ENCODE results near the gene ZNF652.
"Not testable (repeated sequence)": the region's sequence is repeated elsewhere in the genome, so short reads cannot be mapped to it uniquely, and the experiment has no call there.

ZNF652 gene

GRCh38 chr17:49286261-49286973, 75.6 kb downstream of the ZNF652 start:
- H2AK5ac ChIP-seq (ENCODE audit: low read length); H3K4ac ChIP-seq (ENCODE audit: low read depth, low read length); H2BK15ac ChIP-seq (replicated peaks; ENCODE audit: low read depth); H3K18ac ChIP-seq (ENCODE audit: low read length); H2BK120ac ChIP-seq (ENCODE audit: low read depth, low read length); H3K4me1 ChIP-seq (ENCODE audit: control insufficient read depth, low read depth, low read length); DNase-seq; H4K5ac ChIP-seq (ENCODE audit: low read length); H3K27ac ChIP-seq (ENCODE audit: low read depth, low read length); H3K9ac ChIP-seq (ENCODE audit: low read length); H2BK5ac ChIP-seq (ENCODE audit: low read length); H3K23ac ChIP-seq (ENCODE audit: low read length); H3K36me3 ChIP-seq (ENCODE audit: control insufficient read depth, insufficient read depth, low read length); H3K79me1 ChIP-seq (ENCODE audit: low read length); H4K8ac ChIP-seq (ENCODE audit: low read depth, low read length); H3K79me2 ChIP-seq (ENCODE audit: control insufficient read depth, insufficient read depth, low read length); H3K4me3 ChIP-seq (ENCODE audit: low read length); H3K27me3 ChIP-seq (ENCODE audit: insufficient read depth, low read length, poor library complexity); H3K4me2 ChIP-seq (ENCODE audit: low read length): not testable (repeated sequence)
- WGBS (ENCODE audit: extremely low coverage, insufficient coverage, low lambda C conversion rate), result no CpG with 5 or more reads among the region's 24 CpGs
- peak overlapping the region; percentile 25 for H3K56ac ChIP-seq (ENCODE audit: low read length)

- Histone ChIP-seq H3K4me3 (ENCODE audit: low read length) (no peak overlapping the region), H3K4me2 (ENCODE audit: low read length) (no peak overlapping the region), H2BK15ac (replicated peaks; ENCODE audit: low read depth) (no peak overlapping the region), H4K8ac (ENCODE audit: low read depth, low read length) (no peak overlapping the region), H3K18ac (ENCODE audit: low read length) (no peak overlapping the region), H3K56ac (ENCODE audit: low read length) (no peak overlapping the region), H3K79me2 (ENCODE audit: control insufficient read depth, insufficient read depth, low read length) (no peaks in the 10 kb centered on the region), H3K36me3 (ENCODE audit: control insufficient read depth, insufficient read depth, low read length) (no peaks in the 10 kb centered on the region), H2BK120ac (ENCODE audit: low read depth, low read length) (no peak overlapping the region), H3K23ac (ENCODE audit: low read length) (no peak overlapping the region), H3K79me1 (ENCODE audit: low read length) (no peaks in the 10 kb centered on the region), H3K4ac (ENCODE audit: low read depth, low read length) (no peak overlapping the region), H4K5ac (ENCODE audit: low read length) (no peak overlapping the region), H3K27me3 (ENCODE audit: insufficient read depth, low read length, poor library complexity) (no peaks in the 10 kb centered on the region), H2BK5ac (ENCODE audit: low read length) (no peak overlapping the region), H2AK5ac (ENCODE audit: low read length) (no peak overlapping the region), H3K4me1 (ENCODE audit: control insufficient read depth, low read depth, low read length) (no peaks in the 10 kb centered on the region), H3K27ac (ENCODE audit: low read depth, low read length) (no peak overlapping the region), H3K9ac (ENCODE audit: low read length) (no peak overlapping the region)
- DNase-seq, result peak; percentile 55
- no CpG with 5 or more reads among the region's 6 CpGs for WGBS (ENCODE audit: extremely low coverage, insufficient coverage, low lambda C conversion rate)
Observed at GRCh38 chr17:49285716-49286115, 76.3 kb downstream of the ZNF652 start.

GRCh38 chr17:49280918-49281317, 81.1 kb downstream of the ZNF652 start:
- no peak overlapping the region for H3K27ac ChIP-seq (ENCODE audit: low read depth, low read length)
- H3K4ac ChIP-seq (ENCODE audit: low read depth, low read length), result no peak overlapping the region
- no peak for DNase-seq
- no peak overlapping the region for H4K5ac ChIP-seq (ENCODE audit: low read length)
- no peak overlapping the region for H2BK15ac ChIP-seq (replicated peaks; ENCODE audit: low read depth)
- no peak overlapping the region for H3K9ac ChIP-seq (ENCODE audit: low read length)
- no peak overlapping the region for H3K23ac ChIP-seq (ENCODE audit: low read length)
- H3K27me3 ChIP-seq (ENCODE audit: insufficient read depth, low read length, poor library complexity), result no peaks in the 10 kb centered on the region
- no peaks in the 10 kb centered on the region for H3K36me3 ChIP-seq (ENCODE audit: control insufficient read depth, insufficient read depth, low read length)
- no peaks in the 10 kb centered on the region for H3K79me1 ChIP-seq (ENCODE audit: low read length)
- no peak overlapping the region for H2BK120ac ChIP-seq (ENCODE audit: low read depth, low read length)
- H3K18ac ChIP-seq (ENCODE audit: low read length), result no peak overlapping the region
- no peak overlapping the region for H2AK5ac ChIP-seq (ENCODE audit: low read length)
- H2BK5ac ChIP-seq (ENCODE audit: low read length), result no peak overlapping the region
- H3K4me1 ChIP-seq (ENCODE audit: control insufficient read depth, low read depth, low read length), result no peaks in the 10 kb centered on the region
- H3K56ac ChIP-seq (ENCODE audit: low read length), result no peak overlapping the region
- no peak overlapping the region for H4K8ac ChIP-seq (ENCODE audit: low read depth, low read length)
- no peaks in the 10 kb centered on the region for H3K79me2 ChIP-seq (ENCODE audit: control insufficient read depth, insufficient read depth, low read length)
- no CpG with 5 or more reads among the region's 4 CpGs for WGBS (ENCODE audit: extremely low coverage, insufficient coverage, low lambda C conversion rate)
- no peak overlapping the region for H3K4me3 ChIP-seq (ENCODE audit: low read length)
- H3K4me2 ChIP-seq (ENCODE audit: low read length), result no peak overlapping the region

GRCh38 chr17:49280061-49280460, 82.0 kb downstream of the ZNF652 start:
- no peak for DNase-seq
- no CpG with 5 or more reads among the region's 5 CpGs for WGBS (ENCODE audit: extremely low coverage, insufficient coverage, low lambda C conversion rate)
- Histone ChIP-seq H3K79me2 (ENCODE audit: control insufficient read depth, insufficient read depth, low read length) (no peaks in the 10 kb centered on the region), H3K4ac (ENCODE audit: low read depth, low read length) (no peak overlapping the region), H3K18ac (ENCODE audit: low read length) (no peak overlapping the region), H2BK120ac (ENCODE audit: low read depth, low read length) (no peak overlapping the region), H3K36me3 (ENCODE audit: control insufficient read depth, insufficient read depth, low read length) (no peaks in the 10 kb centered on the region), H3K27ac (ENCODE audit: low read depth, low read length) (no peak overlapping the region), H2BK5ac (ENCODE audit: low read length) (no peak overlapping the region), H3K9ac (ENCODE audit: low read length) (no peak overlapping the region), H3K4me3 (ENCODE audit: low read length) (no peak overlapping the region), H4K5ac (ENCODE audit: low read length) (no peak overlapping the region), H3K4me2 (ENCODE audit: low read length) (no peak overlapping the region), H3K4me1 (ENCODE audit: control insufficient read depth, low read depth, low read length) (no peaks in the 10 kb centered on the region), H3K27me3 (ENCODE audit: insufficient read depth, low read length, poor library complexity) (no peaks in the 10 kb centered on the region), H2AK5ac (ENCODE audit: low read length) (no peak overlapping the region), H3K79me1 (ENCODE audit: low read length) (no peaks in the 10 kb centered on the region), H4K8ac (ENCODE audit: low read depth, low read length) (no peak overlapping the region), H3K23ac (ENCODE audit: low read length) (no peak overlapping the region), H3K56ac (ENCODE audit: low read length) (no peak overlapping the region), H2BK15ac (replicated peaks; ENCODE audit: low read depth) (no peak overlapping the region)

- H2BK5ac ChIP-seq (ENCODE audit: low read length); H2BK120ac ChIP-seq (ENCODE audit: low read depth, low read length); H3K4me2 ChIP-seq (ENCODE audit: low read length); H4K5ac ChIP-seq (ENCODE audit: low read length); H2BK15ac ChIP-seq (replicated peaks; ENCODE audit: low read depth); H3K36me3 ChIP-seq (ENCODE audit: control insufficient read depth, insufficient read depth, low read length); H3K79me1 ChIP-seq (ENCODE audit: low read length); H3K4ac ChIP-seq (ENCODE audit: low read depth, low read length); H3K9ac ChIP-seq (ENCODE audit: low read length); H3K18ac ChIP-seq (ENCODE audit: low read length); H3K79me2 ChIP-seq (ENCODE audit: control insufficient read depth, insufficient read depth, low read length); H4K8ac ChIP-seq (ENCODE audit: low read depth, low read length); H2AK5ac ChIP-seq (ENCODE audit: low read length); H3K23ac ChIP-seq (ENCODE audit: low read length); H3K27ac ChIP-seq (ENCODE audit: low read depth, low read length); H3K4me1 ChIP-seq (ENCODE audit: control insufficient read depth, low read depth, low read length); H3K27me3 ChIP-seq (ENCODE audit: insufficient read depth, low read length, poor library complexity); DNase-seq; H3K4me3 ChIP-seq (ENCODE audit: low read length); H3K56ac ChIP-seq (ENCODE audit: low read length): not testable (repeated sequence)
- no CpG with 5 or more reads among the region's 11 CpGs for WGBS (ENCODE audit: extremely low coverage, insufficient coverage, low lambda C conversion rate)
Observed at GRCh38 chr17:49279263-49280015, 82.6 kb downstream of the ZNF652 start.

Data from mesendoderm (in vitro differentiated cells).